ENCODE results near the gene GJB2. TPM values are rescaled to one million over a fixed set of nuclear protein-coding genes. Genes with fewer than 3 reads are reported as not detected.

GJB2 gene
- total and polyA plus RNA-seq, 2 donors (not counting 1 experiment from before 2014, with no cell fraction given): 0.09 TPM; not detected in 1

- no peaks in the 10 kb centered on the region for H3K9me3 ChIP-seq (ENCODE audit: control insufficient read depth, insufficient read depth, low read depth, low read length)
- no peak for TF ChIP-seq EZH2 (IDR thresholded peaks at IDR 0.05; ENCODE audit: low read length, missing control alignments)
- peaks cover 8% of the 10 kb centered on the region for H3K27me3 ChIP-seq (ENCODE audit: control insufficient read depth, insufficient read depth, low read length)
- H3K4me1 ChIP-seq (ENCODE audit: control insufficient read depth, extremely low read depth, insufficient read depth, low read length): peaks cover 8% of the 10 kb centered on the region
- no peak overlapping the region for H3K9ac ChIP-seq (ENCODE audit: insufficient read depth, low read length)
- no peak overlapping the region for H3K4me2 ChIP-seq (ENCODE audit: extremely low read depth, insufficient read depth, low read length)
- no peak overlapping the region for H3K27ac ChIP-seq (ENCODE audit: insufficient read depth, low read length)
- no peaks in the 10 kb centered on the region for H3K79me2 ChIP-seq (ENCODE audit: control insufficient read depth, insufficient read depth, low read length)
- no peaks in the 10 kb centered on the region for H3K36me3 ChIP-seq (ENCODE audit: control insufficient read depth, insufficient read depth, low read length)
- H2AFZ ChIP-seq (ENCODE audit: low read length): no peak overlapping the region
- no peak overlapping the region for H3K4me3 ChIP-seq (replicated peaks in 1 of 4; ENCODE audit: control extremely low read depth in 1 of 4, insufficient read depth in 1 of 4, low read depth in 3 of 4, low read length in 4 of 4)
- no peak for DNase-seq (ENCODE audit: low read depth in 2 of 2)
- no peaks in the 10 kb centered on the region for H4K20me1 ChIP-seq (ENCODE audit: control insufficient read depth, extremely low read depth, insufficient read depth, low read length)
These were observed 16.7 kb downstream of the GJB2 start for GRCh38 chr13:20175907-20176652.

- H3K4me1 ChIP-seq (ENCODE audit: control insufficient read depth, extremely low read depth, insufficient read depth, low read length): peaks cover 8% of the 10 kb centered on the region
- H3K79me2 ChIP-seq (ENCODE audit: control insufficient read depth, insufficient read depth, low read length): no peaks in the 10 kb centered on the region
- H3K9me3 ChIP-seq (ENCODE audit: control insufficient read depth, insufficient read depth, low read depth, low read length): no peaks in the 10 kb centered on the region
- peak overlapping the region; percentile 46 for H2AFZ ChIP-seq (ENCODE audit: low read length)
- no peak overlapping the region for H3K9ac ChIP-seq (ENCODE audit: insufficient read depth, low read length)
- H3K4me3 ChIP-seq (replicated peaks in 1 of 4; ENCODE audit: control extremely low read depth in 1 of 4, insufficient read depth in 1 of 4, low read depth in 3 of 4, low read length in 4 of 4): peak overlapping the region in 1 of 4 experiments; percentile 7
- peak overlapping the region; percentile 70 for H3K27ac ChIP-seq (ENCODE audit: insufficient read depth, low read length)
- peaks cover 8% of the 10 kb centered on the region for H3K27me3 ChIP-seq (ENCODE audit: control insufficient read depth, insufficient read depth, low read length)
- TF ChIP-seq CTCF (conservative IDR thresholded peaks at IDR 0.05 in 1 of 2, IDR thresholded peaks at IDR 0.05 in 1 of 2; ENCODE audit: low read depth in 1 of 2, low read length in 2 of 2) (no peak), EZH2 (IDR thresholded peaks at IDR 0.05; ENCODE audit: low read length, missing control alignments) (no peak)
- no peak for DNase-seq (ENCODE audit: low read depth in 2 of 2)
- H3K36me3 ChIP-seq (ENCODE audit: control insufficient read depth, insufficient read depth, low read length): no peaks in the 10 kb centered on the region
- peak overlapping the region; percentile 67 for H3K4me2 ChIP-seq (ENCODE audit: extremely low read depth, insufficient read depth, low read length)
- no peaks in the 10 kb centered on the region for H4K20me1 ChIP-seq (ENCODE audit: control insufficient read depth, extremely low read depth, insufficient read depth, low read length)
These were observed 17.3 kb downstream of the GJB2 start for GRCh38 chr13:20175406-20175794.

- peaks cover 8% of the 10 kb centered on the region for H3K4me1 ChIP-seq (ENCODE audit: control insufficient read depth, extremely low read depth, insufficient read depth, low read length)
- no peaks in the 10 kb centered on the region for H3K9me3 ChIP-seq (ENCODE audit: control insufficient read depth, insufficient read depth, low read depth, low read length)
- peak overlapping the region; percentile 46 for H2AFZ ChIP-seq (ENCODE audit: low read length)
- H3K79me2 ChIP-seq (ENCODE audit: control insufficient read depth, insufficient read depth, low read length): no peaks in the 10 kb centered on the region
- H3K4me2 ChIP-seq (ENCODE audit: extremely low read depth, insufficient read depth, low read length): peak overlapping the region; percentile 67
- H3K27ac ChIP-seq (ENCODE audit: insufficient read depth, low read length): peak overlapping the region; percentile 70
- H3K9ac ChIP-seq (ENCODE audit: insufficient read depth, low read length): no peak overlapping the region
- H4K20me1 ChIP-seq (ENCODE audit: control insufficient read depth, extremely low read depth, insufficient read depth, low read length): no peaks in the 10 kb centered on the region
- no peaks in the 10 kb centered on the region for H3K36me3 ChIP-seq (ENCODE audit: control insufficient read depth, insufficient read depth, low read length)
- peaks cover 8% of the 10 kb centered on the region for H3K27me3 ChIP-seq (ENCODE audit: control insufficient read depth, insufficient read depth, low read length)
- DNase-seq (ENCODE audit: low read depth in 2 of 2): peak; percentile 94 to 99
- H3K4me3 ChIP-seq (replicated peaks in 1 of 4; ENCODE audit: control extremely low read depth in 1 of 4, insufficient read depth in 1 of 4, low read depth in 3 of 4, low read length in 4 of 4): peak overlapping the region in 1 of 4 experiments; percentile 7
- TF ChIP-seq CTCF (conservative IDR thresholded peaks at IDR 0.05 in 1 of 2, IDR thresholded peaks at IDR 0.05 in 1 of 2; ENCODE audit: low read depth in 1 of 2, low read length in 2 of 2) (no peak), EZH2 (IDR thresholded peaks at IDR 0.05; ENCODE audit: low read length, missing control alignments) (no peak)
These were observed 17.9 kb downstream of the GJB2 start for GRCh38 chr13:20174656-20175405.

All from fibroblast of lung (primary cell).